Activated naive CD4-positive, alpha-beta T cell treated with anti-CD3 and anti-CD28 coated beads, Interleukin-2, amount 50 U/mL, for 72 hours (primary cell): ENCODE data around the gene THRB. TPM values are rescaled to one million over a fixed set of nuclear protein-coding genes. Genes with fewer than 3 reads are reported as not detected.

Source experiments
- ATAC-seq, 2 donors: fragments of 150-1000 bp; cut with Tn5 transposase; 2 replicates each; pipeline ENCODE4 v1.10.0; 2021; ENCODE audit warnings: mild to moderate bottlenecking in 2 of 2, moderate library complexity in 2 of 2
- DNase-seq, 2 donors: peaks; one replicate each; pipeline ENCODE4 v3.0.0; 2021 to 2022; ENCODE audit warnings: low spot score in 2 of 2
- H3K27ac Mint-ChIP-seq, 2 donors: one replicate each; pipeline ENCODE4 v1.8.0; 2022; ENCODE audit warnings: mild to moderate bottlenecking in 2 of 2, mixed read lengths in 2 of 2
- H3K36me3 Mint-ChIP-seq, 2 donors: one replicate each; pipeline ENCODE4 v1.8.0; 2022; ENCODE audit warnings: mixed read lengths in 2 of 2
- H3K9me3 Mint-ChIP-seq, 2 donors: one replicate each; pipeline ENCODE4 v1.8.0; 2022; ENCODE audit warnings: mixed read lengths in 2 of 2
- total RNA-seq, 2 donors: library from RNA; stranded (reverse); gene quantifications; one replicate each; pipeline ENCODE4 v1.2.3, GENCODE V29; 2022

THRB gene
- total RNA-seq, 2 donors from 2014 or later: not detected

DNA sequence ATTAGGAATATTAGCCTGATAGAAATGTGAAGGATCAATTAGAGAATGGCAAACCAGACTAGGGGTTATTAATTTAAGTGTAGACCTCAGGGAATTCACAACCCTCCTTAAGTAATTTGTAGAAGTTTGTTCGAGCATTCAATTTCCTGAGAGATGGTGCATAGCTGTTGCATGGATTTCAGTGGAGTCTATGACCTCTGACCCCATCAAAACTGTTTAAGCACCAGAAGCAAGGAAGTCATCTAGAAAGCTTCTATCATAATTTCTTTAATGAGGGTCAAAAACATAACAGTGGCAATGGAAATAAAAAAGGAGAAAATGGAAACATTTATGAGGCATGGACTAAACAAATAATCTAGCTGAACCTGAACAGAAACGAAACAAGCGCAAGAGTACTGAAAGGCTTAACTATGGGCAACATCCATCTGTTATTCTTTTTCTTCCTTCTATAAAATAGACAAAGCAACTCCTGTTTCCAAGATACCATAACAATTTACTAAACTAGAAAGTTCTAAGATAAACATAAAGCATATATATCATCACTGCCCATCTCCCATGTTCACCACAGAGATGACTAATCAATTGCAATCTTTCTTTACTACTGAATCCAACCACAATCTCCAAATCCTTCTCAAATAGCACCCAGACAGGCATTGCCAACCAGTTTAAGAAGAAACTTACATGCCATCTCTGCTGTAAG, 151.4 kb downstream of the THRB start:
- H3K27ac Mint-ChIP-seq: no peak overlapping the region
- H3K9me3 Mint-ChIP-seq: no peaks in the 10 kb centered on the region
- DNase-seq (no peak), ATAC-seq (peak in 1 of 2 donors; percentile 41)
- no peaks in the 10 kb centered on the region for H3K36me3 Mint-ChIP-seq

- DNase-seq: no peak
- no peak for ATAC-seq
- Mint-ChIP-seq H3K27ac (no peak overlapping the region), H3K9me3 (no peaks in the 10 kb centered on the region), H3K36me3 (no peaks in the 10 kb centered on the region)
Observed at GRCh38 chr3:24342275-24342674, 152.4 kb downstream of the THRB start.

DNA sequence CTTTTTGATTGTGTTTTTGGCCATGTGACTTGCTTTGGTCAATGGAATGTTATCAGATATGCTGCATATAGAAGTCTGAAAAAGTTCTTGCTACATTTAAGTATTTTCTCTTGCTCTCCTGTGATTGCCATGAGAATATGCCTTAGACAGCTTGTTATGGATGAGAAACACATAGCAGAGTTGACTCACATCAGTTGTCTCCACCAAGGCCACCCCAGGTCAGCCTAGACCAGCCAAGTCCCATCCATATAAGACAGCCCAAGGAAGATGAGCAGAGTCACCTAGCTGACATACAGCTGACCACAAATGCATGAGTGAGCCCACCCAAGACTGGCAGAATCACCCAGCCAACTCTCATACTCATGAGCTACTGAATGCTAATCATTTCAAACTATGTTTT, 153.0 kb downstream of the THRB start:
- Mint-ChIP-seq H3K36me3 (no peaks in the 10 kb centered on the region), H3K27ac (no peak overlapping the region), H3K9me3 (no peaks in the 10 kb centered on the region)
- DNase-seq: no peak
- no peak for ATAC-seq

GRCh38 chr3:24340966-24341365, 153.7 kb downstream of the THRB start:
- H3K27ac Mint-ChIP-seq: no peak overlapping the region
- ATAC-seq: no peak
- H3K9me3 Mint-ChIP-seq: no peaks in the 10 kb centered on the region
- DNase-seq: no peak
- no peaks in the 10 kb centered on the region for H3K36me3 Mint-ChIP-seq

DNA sequence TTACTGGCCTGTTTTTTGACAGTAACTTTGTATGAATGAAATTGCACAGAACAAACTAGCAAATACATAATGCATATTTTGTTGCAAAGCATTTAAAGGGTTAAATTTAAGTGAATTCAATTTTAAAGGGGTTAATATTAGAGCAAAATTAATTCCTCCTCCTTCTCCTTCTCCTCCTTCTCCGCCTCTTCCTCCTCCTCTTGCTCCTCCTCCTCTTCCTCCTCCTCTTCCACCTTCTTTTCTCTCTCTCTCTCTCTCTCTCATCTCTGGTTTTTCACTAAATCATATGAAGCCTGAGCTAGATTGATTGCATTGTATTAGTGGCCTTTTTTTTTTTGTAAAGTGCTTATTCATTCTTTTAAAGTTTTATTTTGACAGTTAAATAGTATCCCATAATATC, 154.5 kb downstream of the THRB start:
- H3K9me3 Mint-ChIP-seq: no peaks in the 10 kb centered on the region
- H3K36me3 Mint-ChIP-seq: no peaks in the 10 kb centered on the region
- ATAC-seq (no peak), DNase-seq (no peak)
- H3K27ac Mint-ChIP-seq: no peak overlapping the region

GRCh38 chr3:24339266-24339825, 155.3 kb downstream of the THRB start:
- Mint-ChIP-seq H3K36me3 (no peaks in the 10 kb centered on the region), H3K9me3 (no peaks in the 10 kb centered on the region), H3K27ac (no peak overlapping the region)
- DNase-seq: no peak
- no peak for ATAC-seq

DNA sequence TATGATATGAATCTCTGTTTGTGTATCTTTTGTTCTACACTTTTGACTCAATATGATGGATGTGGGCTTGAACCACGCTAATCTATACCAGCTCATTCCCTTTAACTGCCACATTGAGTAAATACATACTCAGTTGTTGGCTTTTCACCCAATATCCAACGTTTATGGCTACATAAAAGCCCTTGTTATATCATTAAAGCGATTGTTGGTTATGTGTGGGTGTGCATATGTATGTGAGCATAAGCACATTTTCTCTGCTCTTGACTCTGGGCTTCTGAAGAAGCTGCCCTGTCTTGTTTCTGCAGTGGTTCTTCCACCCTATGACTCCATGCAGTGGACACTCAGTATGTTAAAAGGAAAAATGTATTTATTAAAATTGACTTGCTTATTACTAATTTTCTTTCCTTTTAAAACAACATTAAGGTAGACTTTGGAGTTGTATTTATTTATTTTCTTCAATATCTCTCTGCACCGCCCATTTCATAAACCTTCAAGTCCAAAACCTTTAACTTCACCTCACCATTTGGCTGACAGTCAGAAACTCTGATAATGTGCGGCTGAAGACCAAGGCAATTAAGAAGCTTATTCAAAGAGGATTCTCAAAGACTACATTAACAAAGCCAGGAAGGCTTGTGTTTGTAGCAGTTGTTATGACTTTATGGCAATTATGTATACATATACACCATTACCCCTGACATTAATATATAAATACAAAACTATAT, 156.1 kb downstream of the THRB start:
- DNase-seq (no peak), ATAC-seq (no peak)
- H3K27ac Mint-ChIP-seq: no peak overlapping the region
- no peaks in the 10 kb centered on the region for H3K9me3 Mint-ChIP-seq
- no peaks in the 10 kb centered on the region for H3K36me3 Mint-ChIP-seq

- no peak overlapping the region for H3K27ac Mint-ChIP-seq
- DNase-seq: no peak
- no peaks in the 10 kb centered on the region for H3K36me3 Mint-ChIP-seq
- no peaks in the 10 kb centered on the region for H3K9me3 Mint-ChIP-seq
- no peak for ATAC-seq
Observed at GRCh38 chr3:24336101-24336500, 158.5 kb downstream of the THRB start.

- Mint-ChIP-seq H3K9me3 (peaks cover 4 to 6% of the 10 kb centered on the region in 2 donors), H3K36me3 (no peaks in the 10 kb centered on the region), H3K27ac (no peak overlapping the region)
- ATAC-seq (no peak), DNase-seq (no peak)
Observed at GRCh38 chr3:24332092-24332491, 162.6 kb downstream of the THRB start.

- ATAC-seq (no peak), DNase-seq (no peak)
- Mint-ChIP-seq H3K36me3 (no peaks in the 10 kb centered on the region), H3K27ac (no peak overlapping the region), H3K9me3 (no peaks in the 10 kb centered on the region)
Observed at GRCh38 chr3:24323272-24323671, 171.4 kb downstream of the THRB start.

DNA sequence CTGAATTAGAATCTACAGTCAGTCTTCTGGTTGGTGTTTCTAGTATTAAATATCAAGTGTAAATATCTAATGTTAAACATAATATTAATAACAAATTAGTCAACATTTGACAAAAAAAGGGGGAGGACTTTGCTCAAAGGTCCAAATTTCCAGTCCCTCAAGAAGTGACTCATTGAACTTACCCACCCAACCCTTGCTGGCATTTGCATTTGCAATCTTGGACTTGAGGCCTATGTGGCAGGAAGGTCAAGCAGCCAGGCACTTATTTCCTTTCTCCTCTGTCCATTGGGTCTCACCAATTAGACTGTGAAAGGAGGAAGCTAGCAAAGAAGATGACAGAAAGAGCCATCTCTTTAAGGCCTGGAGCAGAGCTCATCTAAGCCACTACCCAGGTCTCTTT, 174.0 kb downstream of the THRB start:
- H3K36me3 Mint-ChIP-seq: peaks cover 0 to 4% of the 10 kb centered on the region in 2 donors
- H3K27ac Mint-ChIP-seq: no peak overlapping the region

GRCh38 chr3:24318677-24319287, 175.9 kb downstream of the THRB start:
- Mint-ChIP-seq H3K9me3 (peaks cover 3 to 10% of the 10 kb centered on the region in 2 donors), H3K36me3 (peaks cover 0 to 4% of the 10 kb centered on the region in 2 donors), H3K27ac (no peak overlapping the region)
- ATAC-seq (no peak), DNase-seq (no peak)

More for the DNA sequence above, 174.0 kb downstream of the THRB start:
- H3K9me3 Mint-ChIP-seq: peaks cover 3 to 10% of the 10 kb centered on the region in 2 donors
- no peak for DNase-seq
- no peak for ATAC-seq

DNA sequence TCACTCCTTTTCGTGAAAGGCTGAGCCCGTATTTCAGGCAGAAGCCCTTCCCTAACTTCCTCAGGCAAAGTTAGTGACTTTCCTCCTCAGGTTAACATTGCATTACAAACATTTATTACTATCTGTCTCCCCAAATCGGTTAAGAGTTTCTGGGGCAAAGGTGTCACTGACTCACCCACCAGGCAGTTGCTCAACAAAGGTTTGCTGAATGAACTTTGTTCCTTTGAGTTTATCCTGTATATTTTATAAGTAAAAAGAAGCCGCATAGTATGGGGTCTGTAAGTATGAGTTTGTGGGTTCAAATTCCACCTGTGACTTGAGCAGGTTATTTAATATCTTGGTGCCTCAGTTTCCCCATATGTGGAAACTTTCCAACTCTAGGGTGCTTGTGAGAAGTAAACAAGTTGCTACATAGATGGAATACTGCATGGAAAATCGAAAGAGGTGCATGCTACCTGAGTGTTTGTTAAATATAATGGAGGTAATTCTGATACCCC, 177.7 kb downstream of the THRB start:
- ATAC-seq: no peak
- Mint-ChIP-seq H3K36me3 (peaks cover 0 to 4% of the 10 kb centered on the region in 2 donors), H3K27ac (no peak overlapping the region), H3K9me3 (peaks cover 3 to 10% of the 10 kb centered on the region in 2 donors)
- DNase-seq: no peak

DNA sequence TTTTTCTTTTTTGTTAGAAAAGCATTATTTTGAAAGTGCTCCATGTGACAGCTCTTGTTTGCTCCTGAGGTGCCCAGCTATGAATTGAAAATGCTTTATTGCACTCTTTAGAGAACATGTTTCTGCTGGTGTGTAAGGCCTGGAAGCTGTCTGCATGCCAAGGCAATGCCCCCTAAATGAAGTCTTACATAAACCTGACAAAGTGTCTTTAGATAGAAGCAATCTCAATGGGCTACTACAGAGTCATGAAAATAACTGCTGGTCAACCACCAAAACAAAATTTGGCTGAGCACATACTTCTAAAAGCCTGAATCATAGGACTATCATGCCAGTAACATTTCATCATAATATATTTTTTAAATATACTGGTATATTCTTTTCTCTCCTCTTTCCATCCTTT, 178.7 kb downstream of the THRB start:
- Mint-ChIP-seq H3K27ac (no peak overlapping the region), H3K9me3 (peaks cover 3 to 10% of the 10 kb centered on the region in 2 donors)
- ATAC-seq: no peak

GRCh38 chr3:24315356-24315755, 179.3 kb downstream of the THRB start:
- Mint-ChIP-seq H3K9me3 (peaks cover 3 to 10% of the 10 kb centered on the region in 2 donors), H3K27ac (no peak overlapping the region), H3K36me3 (peaks cover 0 to 4% of the 10 kb centered on the region in 2 donors)
- DNase-seq (no peak), ATAC-seq (no peak)

More for the DNA sequence above, 178.7 kb downstream of the THRB start:
- DNase-seq: no peak
- peaks cover 0 to 4% of the 10 kb centered on the region in 2 donors for H3K36me3 Mint-ChIP-seq

GRCh38 chr3:24311881-24312280, 182.8 kb downstream of the THRB start:
- DNase-seq (no peak), ATAC-seq (no peak)
- Mint-ChIP-seq H3K9me3 (peaks cover 0 to 6% of the 10 kb centered on the region in 2 donors), H3K27ac (no peak overlapping the region), H3K36me3 (no peaks in the 10 kb centered on the region)

GRCh38 chr3:24310887-24311286, 183.8 kb downstream of the THRB start:
- Mint-ChIP-seq H3K27ac (no peak overlapping the region), H3K36me3 (no peaks in the 10 kb centered on the region), H3K9me3 (no peaks in the 10 kb centered on the region)
- no peak for ATAC-seq
- no peak for DNase-seq
